ENCODE measurements around the gene ZKSCAN1. TPM values are rescaled to one million over a fixed set of nuclear protein-coding genes. Genes with fewer than 3 reads are reported as not detected.

ZKSCAN1 gene
- total RNA-seq, 2 experiments from 2014 or later, result 42.3 to 45.0 TPM

- no peak overlapping the region for H3K27ac Mint-ChIP-seq
- no peak overlapping the region for H3K4me3 ChIP-seq (ENCODE audit: low read length)
- H3K27me3 ChIP-seq (ENCODE audit: control insufficient read depth in 1 of 2, insufficient read depth in 2 of 2, low read length in 2 of 2), result no peaks in the 10 kb centered on the region
Measured at GRCh38 chr7:100029596-100029995, 14.2 kb downstream of the ZKSCAN1 start.

GRCh38 chr7:100033526-100033925, 18.1 kb downstream of the ZKSCAN1 start:
- ChIA-PET POLR2A (no interaction called here), CTCF (no interaction called here)
- no peaks in the 10 kb centered on the region for H3K9me3 Mint-ChIP-seq
- H3K4me3 Mint-ChIP-seq, result no peak overlapping the region
- no peak overlapping the region for H3K27ac Mint-ChIP-seq
- H3K27me3 Mint-ChIP-seq, result no peaks in the 10 kb centered on the region
- Histone ChIP-seq H3K27ac (ENCODE audit: low read depth in 1 of 2, low read length in 2 of 2) (no peak overlapping the region), H3K4me1 (ENCODE audit: insufficient read depth, low read length) (no peaks in the 10 kb centered on the region), H3K36me3 (ENCODE audit: insufficient read depth, low read length) (peaks cover 58% of the 10 kb centered on the region), H3K27me3 (ENCODE audit: control insufficient read depth in 1 of 2, insufficient read depth in 2 of 2, low read length in 2 of 2) (no peaks in the 10 kb centered on the region), H3K9me3 (ENCODE audit: control insufficient read depth in 1 of 2, insufficient read depth in 1 of 2, low read length in 2 of 2) (no peaks in the 10 kb centered on the region), H3K4me3 (ENCODE audit: low read length) (no peak overlapping the region)
- H3K4me1 Mint-ChIP-seq (ENCODE audit: low read depth), result no peaks in the 10 kb centered on the region
- intact Hi-C loops (cut with DNase I, micrococcal nuclease), result no loop called here
- ATAC-seq (ENCODE audit: poor library complexity) (no peak), DNase-seq (no peak)
- no peak for TF ChIP-seq CTCF (IDR thresholded peaks at IDR 0.05)
- H3K36me3 Mint-ChIP-seq (ENCODE audit: low read depth), result peaks cover 64% of the 10 kb centered on the region

More at GRCh38 chr7:100029596-100029995, 14.2 kb downstream of the ZKSCAN1 start:
- ChIA-PET CTCF (no interaction called here), POLR2A (no interaction called here)
- Mint-ChIP-seq H3K4me3 (no peak overlapping the region), H3K27me3 (no peaks in the 10 kb centered on the region), H3K4me1 (ENCODE audit: low read depth) (no peaks in the 10 kb centered on the region), H3K9me3 (no peaks in the 10 kb centered on the region), H3K36me3 (ENCODE audit: low read depth) (peaks cover 80% of the 10 kb centered on the region)
- no peak overlapping the region for H3K27ac ChIP-seq (ENCODE audit: low read depth in 1 of 2, low read length in 2 of 2)
- peaks cover 63% of the 10 kb centered on the region for H3K36me3 ChIP-seq (ENCODE audit: insufficient read depth, low read length)
- peaks cover 4% of the 10 kb centered on the region for H3K4me1 ChIP-seq (ENCODE audit: insufficient read depth, low read length)
- H3K9me3 ChIP-seq (ENCODE audit: control insufficient read depth in 1 of 2, insufficient read depth in 1 of 2, low read length in 2 of 2), result no peaks in the 10 kb centered on the region
- intact Hi-C loops (cut with DNase I, micrococcal nuclease), result no loop called here
- DNase-seq (no peak), ATAC-seq (ENCODE audit: poor library complexity) (no peak)
- TF ChIP-seq CTCF (IDR thresholded peaks at IDR 0.05), result no peak

GRCh38 chr7:100034871-100035510, 19.6 kb downstream of the ZKSCAN1 start:
- intact Hi-C loops (cut with DNase I, micrococcal nuclease), result no loop called here
- Mint-ChIP-seq H3K36me3 (ENCODE audit: low read depth) (peaks cover 59% of the 10 kb centered on the region), H3K27ac (no peak overlapping the region), H3K9me3 (no peaks in the 10 kb centered on the region), H3K27me3 (no peaks in the 10 kb centered on the region), H3K4me3 (no peak overlapping the region), H3K4me1 (ENCODE audit: low read depth) (peaks cover under 1% of the 10 kb centered on the region)
- TF ChIP-seq CTCF (IDR thresholded peaks at IDR 0.05), result no peak
- Histone ChIP-seq H3K36me3 (ENCODE audit: insufficient read depth, low read length) (peaks cover 53% of the 10 kb centered on the region), H3K9me3 (ENCODE audit: control insufficient read depth in 1 of 2, insufficient read depth in 1 of 2, low read length in 2 of 2) (no peaks in the 10 kb centered on the region), H3K27me3 (ENCODE audit: control insufficient read depth in 1 of 2, insufficient read depth in 2 of 2, low read length in 2 of 2) (no peaks in the 10 kb centered on the region), H3K4me3 (ENCODE audit: low read length) (no peak overlapping the region), H3K4me1 (ENCODE audit: insufficient read depth, low read length) (no peaks in the 10 kb centered on the region), H3K27ac (ENCODE audit: low read depth in 1 of 2, low read length in 2 of 2) (no peak overlapping the region)
- POLR2A ChIA-PET, result no interaction called here
- CTCF ChIA-PET, result no interaction called here
- ATAC-seq (ENCODE audit: poor library complexity), result no peak
- no peak for DNase-seq
